HFF-Myc (cell line): ENCODE results near the gene RWDD1.
"Not testable (repeated sequence)": the region's sequence is repeated elsewhere in the genome, so short reads cannot be mapped to it uniquely, and the experiment has no call there.

Experiments used
- DNase-seq: peaks from one replicate; pipeline ENCODE4 v3.0.0-alpha.2; 2011; ENCODE audit warnings: low read depth; ENCODE audit errors: extremely low read depth
- H3K4me3 ChIP-seq: replicated peaks from 2 replicates; pipeline ENCODE4 v1.5.1; 2011; ENCODE audit warnings: low read depth, mild to moderate bottlenecking, control low read depth, low read length
- CTCF ChIP-seq: IDR thresholded peaks from 2 replicates; pipeline ENCODE4 v1.5.1; 2012; ENCODE audit warnings: mild to moderate bottlenecking, low read depth, low read length, control low read depth; ENCODE audit errors: missing control alignments

The RWDD1 gene

DNA sequence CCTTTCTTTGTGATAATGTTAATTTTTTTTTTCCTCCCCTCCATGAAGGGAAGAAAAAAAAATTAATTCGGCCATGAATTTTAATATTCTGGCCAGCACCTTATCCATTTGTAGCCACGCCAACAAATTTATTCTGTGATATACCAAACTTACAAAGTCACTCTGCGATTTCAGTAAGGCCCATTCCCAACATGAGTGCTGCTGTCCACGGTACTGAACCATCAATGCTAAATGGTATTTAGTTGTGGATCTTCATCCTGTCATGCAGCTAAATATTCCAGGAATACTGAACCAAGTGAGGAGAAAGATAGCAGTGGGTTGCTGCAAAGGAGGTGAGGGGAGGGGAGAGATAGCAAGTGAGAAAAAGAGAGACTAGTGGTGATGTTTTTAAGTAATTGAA, 25.5 kb downstream of the RWDD1 start:
- no peak for DNase-seq
- TF ChIP-seq CTCF: no peak
- H3K4me3 ChIP-seq: no peak overlapping the region

DNA sequence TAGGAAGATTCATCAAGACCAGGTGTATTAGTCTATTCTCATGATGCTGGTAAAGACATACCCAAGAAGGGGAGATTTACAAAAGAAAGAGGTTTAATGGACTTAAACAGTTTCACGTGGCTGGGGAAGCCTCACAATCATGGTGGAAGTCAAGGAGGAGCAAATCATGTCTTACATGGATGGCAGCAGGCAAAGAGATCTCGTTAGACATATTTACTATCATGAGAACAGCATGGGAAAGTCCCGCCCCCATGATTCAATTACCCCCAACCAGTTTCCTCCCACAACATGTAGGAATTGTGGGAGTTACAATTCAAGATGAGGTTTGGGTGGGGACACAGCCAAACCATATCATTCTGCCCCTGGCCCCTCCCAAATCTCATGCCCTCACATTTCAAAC, 32.6 kb downstream of the RWDD1 start:
- not testable (repeated sequence) for H3K4me3 ChIP-seq, DNase-seq

DNA sequence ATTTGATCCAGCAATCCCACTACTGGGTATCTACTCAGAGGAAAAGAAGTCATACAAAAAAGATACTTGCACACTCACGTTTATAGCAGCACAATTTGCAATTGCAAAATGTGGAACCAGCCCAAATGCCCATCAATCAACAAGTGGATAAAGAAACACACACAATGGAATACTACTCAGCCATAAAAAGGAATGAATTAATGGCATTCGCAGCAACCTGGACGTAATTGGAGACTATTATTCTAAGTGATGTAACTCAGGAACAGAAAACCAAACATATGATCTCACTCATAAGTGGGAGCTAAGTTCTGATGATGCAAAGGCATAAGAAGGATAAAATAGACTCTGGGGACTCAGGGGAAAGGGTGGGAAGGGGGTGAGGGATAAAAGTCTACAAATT, 33.6 kb downstream of the RWDD1 start:
- H3K4me3 ChIP-seq, DNase-seq: not testable (repeated sequence)

DNA sequence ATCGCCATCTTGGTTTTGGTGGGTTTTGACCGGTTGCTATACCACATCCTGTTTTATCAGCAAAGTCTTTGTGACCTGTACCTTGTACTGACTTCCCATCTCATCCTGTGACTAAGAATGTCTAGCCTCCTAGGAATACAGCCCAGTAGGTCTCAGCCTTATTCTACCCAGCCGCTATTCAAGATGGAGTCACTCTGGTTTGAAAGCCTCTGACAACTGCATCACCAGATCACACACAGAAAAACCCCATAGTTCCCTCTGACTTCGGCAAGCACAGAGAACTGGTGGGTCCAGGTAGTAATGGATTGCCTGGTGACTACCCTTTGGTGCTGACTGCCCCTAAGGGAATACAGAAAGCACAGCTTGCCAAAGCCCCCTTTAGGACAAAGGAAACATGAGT, 34.6 kb downstream of the RWDD1 start:
- no peak overlapping the region for H3K4me3 ChIP-seq
- no peak for DNase-seq
- no peak for TF ChIP-seq CTCF

- no peak overlapping the region for H3K4me3 ChIP-seq
- TF ChIP-seq CTCF: no peak
- no peak for DNase-seq
Measured at GRCh38 chr6:116611056-116611455, 39.8 kb downstream of the RWDD1 start.

- peak; percentile 10 for TF ChIP-seq CTCF
- H3K4me3 ChIP-seq: peak within 1 kb of the TSS; percentile 46
- DNase-seq: peak; percentile 94
Measured at GRCh38 chr6:116615937-116616736, 44.8 kb downstream of the RWDD1 start, which contains the start of gene RSPH4A. RSPH4A (plus strand) TSS chr6:116616479; CDS start chr6:116616624, 145 bp downstream.

DNA sequence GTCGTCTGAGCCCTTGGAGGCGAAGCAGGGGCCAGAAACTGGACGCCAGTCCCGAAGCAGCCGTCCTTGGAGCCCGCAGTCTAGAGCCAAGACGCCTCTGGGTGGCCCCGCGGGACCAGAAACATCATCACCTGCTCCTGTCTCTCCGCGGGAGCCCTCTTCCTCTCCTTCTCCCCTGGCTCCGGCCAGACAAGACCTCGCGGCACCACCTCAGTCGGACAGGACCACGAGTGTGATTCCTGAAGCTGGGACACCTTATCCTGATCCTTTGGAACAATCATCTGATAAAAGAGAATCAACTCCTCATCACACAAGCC, 45.4 kb downstream of the RWDD1 start:
- H3K4me3 ChIP-seq: peak overlapping the region; percentile 46
- no peak for TF ChIP-seq CTCF
- no peak for DNase-seq
